Neural progenitor cell (in vitro differentiated cells): ENCODE results near the gene MMEL1. TPM values are rescaled to one million over a fixed set of nuclear protein-coding genes. Genes with fewer than 3 reads are reported as not detected.

Experiments
- DNase-seq: peaks from one replicate; pipeline ENCODE4 v3.0.0-alpha.2; 2016; ENCODE audit warnings: low spot score
- H2AFZ ChIP-seq: fragments of 200-600 bp; sonication (generic); replicated peaks from 2 replicates; pipeline ENCODE4 v1.6.1; 2016; ENCODE audit warnings: antibody characterized with exemption
- H3F3A ChIP-seq: fragments of 200-600 bp; sonication (generic); 2 replicates; pipeline ENCODE4 v1.6.1; 2016; ENCODE audit warnings: antibody characterized with exemption, low read depth
- H3K27ac ChIP-seq: fragments of 200-600 bp; sonication (generic); 2 replicates; pipeline ENCODE4 v1.5.1; 2016; ENCODE audit warnings: mild to moderate bottlenecking
- H3K27me3 ChIP-seq: fragments of 200-600 bp; sonication (generic); 2 replicates; pipeline ENCODE4 v1.6.1; 2016; ENCODE audit warnings: mild to moderate bottlenecking, moderate library complexity
- H3K36me3 ChIP-seq: fragments of 200-600 bp; sonication (generic); 2 replicates; pipeline ENCODE4 v1.5.1; 2016
- H3K4me1 ChIP-seq: fragments of 200-600 bp; sonication (generic); 2 replicates; pipeline ENCODE4 v1.6.1; 2016; ENCODE audit warnings: mixed run types
- H3K4me2 ChIP-seq: fragments of 200-600 bp; sonication (generic); 2 replicates; pipeline ENCODE4 v1.6.1; 2016
- H3K4me3 ChIP-seq: fragments of 200-600 bp; sonication (generic); 2 replicates; pipeline ENCODE4 v1.5.1; 2016
- H3K79me2 ChIP-seq: fragments of 200-600 bp; sonication (generic); 2 replicates; pipeline ENCODE4 v1.6.1; 2016; ENCODE audit warnings: low read depth
- H3K9ac ChIP-seq: fragments of 200-600 bp; sonication (generic); 2 replicates; pipeline ENCODE4 v1.6.1; 2016
- H3K9me3 ChIP-seq: fragments of 200-600 bp; sonication (generic); 2 replicates; pipeline ENCODE4 v1.5.1; 2016; ENCODE audit warnings: low read depth
- H4K20me1 ChIP-seq: fragments of 200-600 bp; sonication (generic); 2 replicates; pipeline ENCODE4 v1.6.1; 2016; ENCODE audit warnings: low read depth
- H3K27ac Mint-ChIP-seq: 3 replicates; pipeline ENCODE4 v1.8.0; 2021; ENCODE audit warnings: mixed read lengths
- H3K27me3 Mint-ChIP-seq: 2 replicates; pipeline ENCODE4 v1.8.0; 2022; ENCODE audit warnings: low read depth, mild to moderate bottlenecking, inconsistent platforms, moderate library complexity, mixed read lengths; ENCODE audit not compliant: insufficient read depth
- H3K36me3 Mint-ChIP-seq: 3 replicates; pipeline ENCODE4 v1.8.0; 2021; ENCODE audit warnings: mixed read lengths
- H3K4me1 Mint-ChIP-seq: 3 replicates; pipeline ENCODE4 v1.8.0; 2021; ENCODE audit warnings: mixed read lengths
- H3K4me3 Mint-ChIP-seq: 3 replicates; pipeline ENCODE4 v1.8.0; 2021; ENCODE audit warnings: mild to moderate bottlenecking, moderate library complexity, mixed read lengths
- H3K9me3 Mint-ChIP-seq: 3 replicates; pipeline ENCODE4 v1.8.0; 2020; ENCODE audit warnings: mixed read lengths
- EZH2 ChIP-seq: fragments of 200-600 bp; sonication (generic); IDR thresholded peaks from 2 replicates; pipeline ENCODE4 v1.6.1; 2017; ENCODE audit warnings: antibody characterized with exemption, mild to moderate bottlenecking, moderate library complexity
- EZH2phosphoT487 ChIP-seq: fragments of 200-600 bp; sonication (generic); IDR thresholded peaks from 2 replicates; pipeline ENCODE4 v1.6.1; 2017; ENCODE audit warnings: antibody characterized with exemption
- total RNA-seq: library from RNA; depleted of rRNA; stranded (reverse); fragments of >200 nt; gene quantifications from 2 replicates; pipeline ENCODE4 v1.2.3, GENCODE V29; 2015; ENCODE audit warnings: low replicate concordance
- TF ChIP-seq, protein P1 (sequence below): fragments of 200-600 bp; sonication (generic); IDR thresholded peaks from 2 replicates; pipeline ENCODE4 v1.5.1; 2017; ENCODE audit warnings: antibody characterized with exemption, mild to moderate bottlenecking

The MMEL1 gene
- total RNA-seq, 1 donor from 2014 or later, result 0.19 TPM

DNA sequence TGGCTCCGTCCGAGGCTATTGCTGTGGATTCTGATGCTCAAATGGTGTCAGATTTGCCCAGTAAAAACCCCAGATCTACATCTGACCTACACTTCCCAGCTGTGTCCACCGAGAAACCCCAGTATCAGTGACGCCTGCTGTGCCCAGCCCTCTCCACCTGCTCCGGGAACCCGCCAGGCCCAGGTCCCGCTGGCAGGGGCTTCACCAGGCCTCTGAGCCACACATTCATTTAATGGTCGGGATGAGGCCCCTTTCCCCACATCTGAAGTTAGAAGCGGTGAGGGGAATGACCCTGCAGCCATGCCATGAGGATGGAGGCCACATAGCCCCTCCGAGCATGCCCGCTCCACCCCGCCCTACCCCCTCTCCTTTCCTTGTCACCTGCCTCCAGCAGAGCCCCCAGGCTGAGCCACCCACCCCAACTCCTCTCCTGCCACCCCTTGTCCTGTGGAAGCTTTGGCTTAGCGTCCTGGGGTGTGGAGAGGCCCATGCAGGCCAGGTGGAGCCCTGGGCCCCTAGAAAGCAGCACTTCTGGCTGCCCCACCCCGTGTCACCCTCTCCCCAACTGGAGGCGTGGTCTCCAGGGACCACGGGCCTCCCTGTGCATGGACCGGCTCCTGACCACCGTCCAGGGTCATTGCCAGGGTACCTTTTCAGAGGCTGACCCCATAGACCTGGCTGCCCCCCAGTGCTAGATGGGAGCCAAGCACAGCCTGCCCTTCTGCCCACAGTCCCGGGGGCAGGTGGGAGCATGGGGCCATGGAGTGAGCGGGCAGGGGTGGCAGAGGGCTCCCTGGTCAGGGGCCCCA lies 68.6 kb downstream of the MMEL1 start:
- peak overlapping the region; percentile 25 for H3K27ac Mint-ChIP-seq
- no peak overlapping the region for H3K9ac ChIP-seq
- no peaks in the 10 kb centered on the region for H3K9me3 Mint-ChIP-seq
- no peak overlapping the region for H3K4me2 ChIP-seq
- no peak overlapping the region for H3K4me3 ChIP-seq
- no peaks in the 10 kb centered on the region for H3K79me2 ChIP-seq
- H3K36me3 Mint-ChIP-seq, result no peaks in the 10 kb centered on the region
- DNase-seq, result no peak
- H4K20me1 ChIP-seq, result no peaks in the 10 kb centered on the region
- TF ChIP-seq EZH2phosphoT487 (no peak), EZH2 (no peak)
- TF ChIP-seq, protein P1, sequence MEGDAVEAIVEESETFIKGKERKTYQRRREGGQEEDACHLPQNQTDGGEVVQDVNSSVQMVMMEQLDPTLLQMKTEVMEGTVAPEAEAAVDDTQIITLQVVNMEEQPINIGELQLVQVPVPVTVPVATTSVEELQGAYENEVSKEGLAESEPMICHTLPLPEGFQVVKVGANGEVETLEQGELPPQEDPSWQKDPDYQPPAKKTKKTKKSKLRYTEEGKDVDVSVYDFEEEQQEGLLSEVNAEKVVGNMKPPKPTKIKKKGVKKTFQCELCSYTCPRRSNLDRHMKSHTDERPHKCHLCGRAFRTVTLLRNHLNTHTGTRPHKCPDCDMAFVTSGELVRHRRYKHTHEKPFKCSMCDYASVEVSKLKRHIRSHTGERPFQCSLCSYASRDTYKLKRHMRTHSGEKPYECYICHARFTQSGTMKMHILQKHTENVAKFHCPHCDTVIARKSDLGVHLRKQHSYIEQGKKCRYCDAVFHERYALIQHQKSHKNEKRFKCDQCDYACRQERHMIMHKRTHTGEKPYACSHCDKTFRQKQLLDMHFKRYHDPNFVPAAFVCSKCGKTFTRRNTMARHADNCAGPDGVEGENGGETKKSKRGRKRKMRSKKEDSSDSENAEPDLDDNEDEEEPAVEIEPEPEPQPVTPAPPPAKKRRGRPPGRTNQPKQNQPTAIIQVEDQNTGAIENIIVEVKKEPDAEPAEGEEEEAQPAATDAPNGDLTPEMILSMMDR, result no peak
- no peaks in the 10 kb centered on the region for H3K27me3 ChIP-seq
- H3F3A ChIP-seq, result no peaks in the 10 kb centered on the region
- H3K4me1 Mint-ChIP-seq, result peaks cover 2% of the 10 kb centered on the region
- H3K4me1 ChIP-seq, result no peaks in the 10 kb centered on the region
- H3K9me3 ChIP-seq, result no peaks in the 10 kb centered on the region
- H3K36me3 ChIP-seq, result no peaks in the 10 kb centered on the region
- no peak overlapping the region for H3K27ac ChIP-seq
- no peak overlapping the region for H2AFZ ChIP-seq
- H3K4me3 Mint-ChIP-seq, result no peak overlapping the region
- H3K27me3 Mint-ChIP-seq, result no peaks in the 10 kb centered on the region

DNA sequence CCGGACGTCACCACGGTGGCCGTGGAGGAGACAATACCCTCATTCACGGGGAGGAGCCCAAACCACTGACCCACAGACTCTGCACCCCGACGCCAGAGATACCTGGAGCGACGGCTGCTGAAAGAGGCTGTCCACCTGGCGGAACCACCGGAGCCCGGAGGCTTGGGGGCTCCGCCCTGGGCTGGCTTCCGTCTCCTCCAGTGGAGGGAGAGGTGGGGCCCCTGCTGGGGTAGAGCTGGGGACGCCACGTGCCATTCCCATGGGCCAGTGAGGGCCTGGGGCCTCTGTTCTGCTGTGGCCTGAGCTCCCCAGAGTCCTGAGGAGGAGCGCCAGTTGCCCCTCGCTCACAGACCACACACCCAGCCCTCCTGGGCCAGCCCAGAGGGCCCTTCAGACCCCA lies 69.6 kb downstream of the MMEL1 start:
- no peaks in the 10 kb centered on the region for H3F3A ChIP-seq
- H2AFZ ChIP-seq, result no peak overlapping the region
- H3K9me3 ChIP-seq, result no peaks in the 10 kb centered on the region
- H3K4me3 Mint-ChIP-seq, result no peak overlapping the region
- no peak overlapping the region for H3K9ac ChIP-seq
- no peaks in the 10 kb centered on the region for H4K20me1 ChIP-seq
- no peaks in the 10 kb centered on the region for H3K36me3 Mint-ChIP-seq
- no peak overlapping the region for H3K4me3 ChIP-seq
- no peak overlapping the region for H3K4me2 ChIP-seq
- peaks cover 2% of the 10 kb centered on the region for H3K4me1 Mint-ChIP-seq
- DNase-seq, result no peak
- H3K79me2 ChIP-seq, result no peaks in the 10 kb centered on the region
- H3K27ac Mint-ChIP-seq, result no peak overlapping the region
- TF ChIP-seq EZH2phosphoT487 (no peak), EZH2 (no peak)
- TF ChIP-seq, protein P1, result no peak
- no peaks in the 10 kb centered on the region for H3K27me3 Mint-ChIP-seq
- H3K27me3 ChIP-seq, result no peaks in the 10 kb centered on the region
- H3K9me3 Mint-ChIP-seq, result no peaks in the 10 kb centered on the region
- H3K36me3 ChIP-seq, result no peaks in the 10 kb centered on the region
- no peak overlapping the region for H3K27ac ChIP-seq
- no peaks in the 10 kb centered on the region for H3K4me1 ChIP-seq

DNA sequence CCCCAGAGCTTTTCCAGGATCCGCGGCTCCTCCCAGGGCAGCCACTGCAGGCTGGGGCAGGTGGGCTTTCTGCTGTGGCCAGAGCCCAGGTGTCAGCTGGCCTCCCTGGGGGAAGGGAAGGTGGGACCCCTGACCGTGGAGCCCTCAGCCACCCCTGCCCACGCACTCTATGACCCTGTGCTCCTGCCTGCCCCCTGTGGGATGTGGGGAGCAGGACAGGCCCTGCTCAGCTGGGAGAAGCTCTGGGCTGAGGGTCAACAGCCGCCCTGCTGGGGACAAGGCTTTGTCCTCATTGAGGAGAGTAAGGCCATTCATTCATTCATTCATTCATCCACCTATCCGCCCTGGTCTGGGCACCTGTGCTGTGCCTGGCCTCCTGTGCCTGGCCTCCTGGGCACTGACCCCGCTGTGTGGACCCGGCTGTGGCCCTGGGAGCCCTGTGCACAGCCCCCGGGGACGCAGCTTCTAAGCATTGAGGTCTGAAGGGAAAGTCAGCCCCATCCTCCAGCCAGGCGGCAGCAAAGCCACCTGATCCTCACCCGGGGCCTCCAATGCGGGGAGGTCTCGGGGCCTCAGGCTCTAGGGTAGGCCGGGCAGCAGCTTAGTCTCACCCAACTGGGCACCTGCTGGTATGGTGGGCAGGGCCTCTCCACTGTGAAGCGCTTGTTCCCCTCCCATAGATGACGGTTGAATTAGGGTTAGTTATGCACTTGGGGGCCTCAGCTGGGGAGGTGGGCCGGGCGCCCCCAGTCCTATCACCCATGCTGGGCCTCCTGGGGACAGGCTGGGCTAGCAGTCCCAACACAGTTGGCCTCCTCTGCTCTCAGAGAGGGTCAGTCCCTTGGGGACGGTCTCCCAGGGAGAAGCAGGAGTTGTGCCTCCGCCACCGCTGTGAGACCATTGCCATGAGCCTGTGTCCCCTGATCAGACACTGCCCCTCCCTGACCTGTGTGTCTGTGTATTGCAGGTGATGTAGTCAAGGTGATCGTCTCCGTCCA lies 70.6 kb downstream of the MMEL1 start:
- Histone ChIP-seq H2AFZ (no peak overlapping the region), H3K27me3 (no peaks in the 10 kb centered on the region), H3K4me3 (no peak overlapping the region), H3K79me2 (no peaks in the 10 kb centered on the region), H4K20me1 (no peaks in the 10 kb centered on the region), H3F3A (no peaks in the 10 kb centered on the region), H3K9me3 (no peaks in the 10 kb centered on the region), H3K4me2 (no peak overlapping the region), H3K4me1 (no peaks in the 10 kb centered on the region), H3K36me3 (no peaks in the 10 kb centered on the region), H3K27ac (no peak overlapping the region), H3K9ac (no peak overlapping the region)
- Mint-ChIP-seq H3K36me3 (no peaks in the 10 kb centered on the region), H3K4me1 (peaks cover 2% of the 10 kb centered on the region), H3K27ac (no peak overlapping the region), H3K27me3 (no peaks in the 10 kb centered on the region), H3K4me3 (no peak overlapping the region), H3K9me3 (no peaks in the 10 kb centered on the region)
- TF ChIP-seq, protein P1, result peak; percentile 43
- no peak for TF ChIP-seq EZH2
- peak; percentile 33 for DNase-seq
